ENCODE results near the gene NUTM2E. TPM values are rescaled to one million over a fixed set of nuclear protein-coding genes. Genes with fewer than 3 reads are reported as not detected.
"Not testable (repeated sequence)": the region's sequence is repeated elsewhere in the genome, so short reads cannot be mapped to it uniquely, and the experiment has no call there.

The NUTM2E gene
- total and polyA plus RNA-seq, 9 of the 15 experiments (the other 6 are each of a cell fraction or from before 2014, with no cell fraction given) = 0.05 to 0.18 (median 0.08) TPM; not detected in 4

DNA sequence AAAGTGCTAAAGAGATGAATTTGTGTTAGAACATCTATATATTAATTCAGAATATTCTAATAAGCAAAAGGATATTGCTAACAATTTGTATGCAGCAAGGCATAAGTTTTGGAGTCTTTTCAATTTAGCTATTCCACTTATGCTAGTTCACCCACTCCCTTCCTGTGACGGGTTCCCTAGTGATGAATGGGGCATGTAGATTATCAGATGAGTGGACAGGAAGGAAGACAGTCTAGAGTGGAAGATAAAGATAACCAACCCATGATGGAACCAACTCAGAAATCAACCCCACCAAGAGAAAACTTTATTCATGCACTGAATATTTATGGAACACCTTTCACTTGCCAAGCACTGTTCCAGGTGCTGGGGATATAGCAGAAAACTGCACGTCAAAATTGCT lies 46.5 kb upstream of the NUTM2E start:
- H4K20me1 ChIP-seq (replicated peaks; ENCODE audit: control insufficient read depth, insufficient read depth, low read length); H3K9me1 ChIP-seq (ENCODE audit: control insufficient read depth, insufficient read depth, low read length); H2AFZ ChIP-seq (ENCODE audit: low read depth, low read length); POLR2A ChIA-PET; H3K4me2 ChIP-seq (ENCODE audit: insufficient read depth, low read length); FAIRE-seq; in situ Hi-C loops (cut with MboI); H3K36me3 ChIP-seq (ENCODE audit: control insufficient read depth, insufficient read depth, low read length); H3K4me1 ChIP-seq (replicated peaks in 1 of 2; ENCODE audit: control insufficient read depth in 2 of 2, insufficient read depth in 2 of 2, low read length in 2 of 2); BruUV-seq (replicated peaks); H3K27me3 ChIP-seq (ENCODE audit: control insufficient read depth in 2 of 2, insufficient read depth in 2 of 2, low read length in 2 of 2); H3K9me3 ChIP-seq (replicated peaks; ENCODE audit: control insufficient read depth, insufficient read depth, low read depth, low read length); DNase-seq (ENCODE audit: extremely low read depth in 1 of 4, low spot score in 3 of 4); H3K4me3 ChIP-seq; H3K9ac ChIP-seq (ENCODE audit: insufficient read depth in 1 of 2, low read depth in 2 of 2, low read length in 2 of 2); H3K79me2 ChIP-seq (ENCODE audit: control insufficient read depth, insufficient read depth, low read length): not testable (repeated sequence)
- intact Hi-C loops (cut with micrococcal nuclease) = loop anchor here (5.0 kb wide), 1 partner anchor 147 kb away; no protein-coding TSS in a partner anchor
- TF ChIP-seq, protein P1, sequence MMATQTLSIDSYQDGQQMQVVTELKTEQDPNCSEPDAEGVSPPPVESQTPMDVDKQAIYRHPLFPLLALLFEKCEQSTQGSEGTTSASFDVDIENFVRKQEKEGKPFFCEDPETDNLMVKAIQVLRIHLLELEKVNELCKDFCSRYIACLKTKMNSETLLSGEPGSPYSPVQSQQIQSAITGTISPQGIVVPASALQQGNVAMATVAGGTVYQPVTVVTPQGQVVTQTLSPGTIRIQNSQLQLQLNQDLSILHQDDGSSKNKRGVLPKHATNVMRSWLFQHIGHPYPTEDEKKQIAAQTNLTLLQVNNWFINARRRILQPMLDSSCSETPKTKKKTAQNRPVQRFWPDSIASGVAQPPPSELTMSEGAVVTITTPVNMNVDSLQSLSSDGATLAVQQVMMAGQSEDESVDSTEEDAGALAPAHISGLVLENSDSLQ (IDR thresholded peaks at IDR 0.05) = peak; percentile 19; the same call in 1 of the 2 replicates
- CTCF ChIA-PET (ENCODE audit: low intra/inter-chr PET ratio) = interaction anchor here (1.2 kb wide), 1 partner anchor 149 kb away, joined by 8 read pairs; no protein-coding TSS in a partner anchor
- 0% methylated on average over 1 of the region's 2 CpGs for WGBS (ENCODE audit: insufficient coverage, low coverage, missing lambda C conversion rate)
- H3K27ac ChIP-seq (ENCODE audit: extremely low read depth, low read depth, low read length) = peak overlapping the region; percentile 52; the same call in 1 of the 3 replicates
- peak; percentile 79 for ATAC-seq

DNA sequence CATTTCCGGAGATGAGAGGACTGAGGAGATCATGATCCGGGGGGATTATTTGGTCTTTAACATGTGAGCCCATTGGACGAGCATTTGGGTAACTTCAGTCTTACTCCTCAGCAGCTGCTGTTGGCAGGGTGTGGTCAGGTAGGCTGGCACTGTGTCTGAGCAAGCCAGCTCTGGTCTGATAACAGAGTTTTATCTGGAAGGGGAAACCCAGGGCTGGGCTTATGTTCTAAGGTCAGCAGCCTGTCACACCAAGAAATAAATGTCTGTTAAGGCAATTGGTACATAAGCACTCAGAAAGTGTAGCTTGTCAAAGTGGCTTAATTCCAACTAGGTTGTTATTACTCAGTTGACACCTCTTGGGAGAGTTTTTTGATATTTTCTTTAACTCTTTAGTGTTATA lies 45.0 kb upstream of the NUTM2E start:
- H3K36me3 ChIP-seq (ENCODE audit: control insufficient read depth, insufficient read depth, low read length); H3K79me2 ChIP-seq (ENCODE audit: control insufficient read depth, insufficient read depth, low read length); intact Hi-C loops (cut with micrococcal nuclease); H3K4me2 ChIP-seq (ENCODE audit: insufficient read depth, low read length); H3K27ac ChIP-seq (ENCODE audit: extremely low read depth, low read depth, low read length); BruUV-seq (replicated peaks); H4K20me1 ChIP-seq (replicated peaks; ENCODE audit: control insufficient read depth, insufficient read depth, low read length); H2AFZ ChIP-seq (ENCODE audit: low read depth, low read length); H3K9me3 ChIP-seq (replicated peaks; ENCODE audit: control insufficient read depth, insufficient read depth, low read depth, low read length); CTCF ChIA-PET (ENCODE audit: low intra/inter-chr PET ratio); H3K9me1 ChIP-seq (ENCODE audit: control insufficient read depth, insufficient read depth, low read length); DNase-seq (ENCODE audit: extremely low read depth in 1 of 4, low spot score in 3 of 4); H3K27me3 ChIP-seq (ENCODE audit: control insufficient read depth in 2 of 2, insufficient read depth in 2 of 2, low read length in 2 of 2); H3K9ac ChIP-seq (ENCODE audit: insufficient read depth in 1 of 2, low read depth in 2 of 2, low read length in 2 of 2); FAIRE-seq; in situ Hi-C loops (cut with MboI); H3K4me3 ChIP-seq; H3K4me1 ChIP-seq (replicated peaks in 1 of 2; ENCODE audit: control insufficient read depth in 2 of 2, insufficient read depth in 2 of 2, low read length in 2 of 2); POLR2A ChIA-PET: not testable (repeated sequence)
- TF ChIP-seq CBFA2T3 (IDR thresholded peaks at IDR 0.05) = peak; percentile 22; the same call in 1 of the 2 replicates
- TF ChIP-seq, protein P2, sequence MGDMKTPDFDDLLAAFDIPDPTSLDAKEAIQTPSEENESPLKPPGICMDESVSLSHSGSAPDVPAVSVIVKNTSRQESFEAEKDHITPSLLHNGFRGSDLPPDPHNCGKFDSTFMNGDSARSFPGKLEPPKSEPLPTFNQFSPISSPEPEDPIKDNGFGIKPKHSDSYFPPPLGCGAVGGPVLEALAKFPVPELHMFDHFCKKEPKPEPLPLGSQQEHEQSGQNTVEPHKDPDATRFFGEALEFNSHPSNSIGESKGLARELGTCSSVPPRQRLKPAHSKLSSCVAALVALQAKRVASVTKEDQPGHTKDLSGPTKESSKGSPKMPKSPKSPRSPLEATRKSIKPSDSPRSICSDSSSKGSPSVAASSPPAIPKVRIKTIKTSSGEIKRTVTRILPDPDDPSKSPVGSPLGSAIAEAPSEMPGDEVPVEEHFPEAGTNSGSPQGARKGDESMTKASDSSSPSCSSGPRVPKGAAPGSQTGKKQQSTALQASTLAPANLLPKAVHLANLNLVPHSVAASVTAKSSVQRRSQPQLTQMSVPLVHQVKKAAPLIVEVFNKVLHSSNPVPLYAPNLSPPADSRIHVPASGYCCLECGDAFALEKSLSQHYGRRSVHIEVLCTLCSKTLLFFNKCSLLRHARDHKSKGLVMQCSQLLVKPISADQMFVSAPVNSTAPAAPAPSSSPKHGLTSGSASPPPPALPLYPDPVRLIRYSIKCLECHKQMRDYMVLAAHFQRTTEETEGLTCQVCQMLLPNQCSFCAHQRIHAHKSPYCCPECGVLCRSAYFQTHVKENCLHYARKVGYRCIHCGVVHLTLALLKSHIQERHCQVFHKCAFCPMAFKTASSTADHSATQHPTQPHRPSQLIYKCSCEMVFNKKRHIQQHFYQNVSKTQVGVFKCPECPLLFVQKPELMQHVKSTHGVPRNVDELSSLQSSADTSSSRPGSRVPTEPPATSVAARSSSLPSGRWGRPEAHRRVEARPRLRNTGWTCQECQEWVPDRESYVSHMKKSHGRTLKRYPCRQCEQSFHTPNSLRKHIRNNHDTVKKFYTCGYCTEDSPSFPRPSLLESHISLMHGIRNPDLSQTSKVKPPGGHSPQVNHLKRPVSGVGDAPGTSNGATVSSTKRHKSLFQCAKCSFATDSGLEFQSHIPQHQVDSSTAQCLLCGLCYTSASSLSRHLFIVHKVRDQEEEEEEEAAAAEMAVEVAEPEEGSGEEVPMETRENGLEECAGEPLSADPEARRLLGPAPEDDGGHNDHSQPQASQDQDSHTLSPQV (IDR thresholded peaks at IDR 0.05) = 0 out of 2 replicates have a peak, but pooled peaks have one; percentile 31
- ATAC-seq = peak; percentile 43
- WGBS (ENCODE audit: insufficient coverage, low coverage, missing lambda C conversion rate) = 13% methylated on average over 3 of the region's 3 CpGs

DNA sequence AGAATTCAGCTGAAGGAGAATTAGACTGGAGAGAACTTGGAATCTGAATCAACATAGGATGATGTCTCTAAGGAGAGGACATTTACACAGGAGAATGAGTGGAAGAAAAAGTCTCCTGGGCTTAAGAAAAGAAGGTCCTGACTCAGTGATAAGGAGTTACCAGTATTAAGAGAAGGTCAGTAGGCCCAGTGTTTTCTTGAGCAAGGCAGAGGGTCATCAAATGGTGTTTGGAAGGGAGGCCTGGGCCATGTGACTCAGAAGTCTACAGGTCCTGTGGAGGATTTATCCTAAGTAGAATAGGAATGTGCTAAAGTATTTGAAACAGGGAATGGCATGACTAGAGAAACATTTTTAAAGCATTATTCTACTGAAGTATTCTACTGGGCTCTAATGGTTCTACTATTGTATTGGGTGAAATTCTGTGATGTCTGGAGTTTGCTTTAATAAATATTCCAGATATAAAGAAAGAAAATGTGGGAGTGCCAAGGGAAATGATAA lies 39.0 kb upstream of the NUTM2E start:
- CTCF ChIA-PET (ENCODE audit: low intra/inter-chr PET ratio); H3K9me1 ChIP-seq (ENCODE audit: control insufficient read depth, insufficient read depth, low read length); H3K4me1 ChIP-seq (replicated peaks in 1 of 2; ENCODE audit: control insufficient read depth in 2 of 2, insufficient read depth in 2 of 2, low read length in 2 of 2); H3K79me2 ChIP-seq (ENCODE audit: control insufficient read depth, insufficient read depth, low read length); H3K4me2 ChIP-seq (ENCODE audit: insufficient read depth, low read length); FAIRE-seq; H3K9ac ChIP-seq (ENCODE audit: insufficient read depth in 1 of 2, low read depth in 2 of 2, low read length in 2 of 2); H4K20me1 ChIP-seq (replicated peaks; ENCODE audit: control insufficient read depth, insufficient read depth, low read length); in situ Hi-C loops (cut with MboI); intact Hi-C loops (cut with micrococcal nuclease); H2AFZ ChIP-seq (ENCODE audit: low read depth, low read length); BruUV-seq (replicated peaks); H3K9me3 ChIP-seq (replicated peaks; ENCODE audit: control insufficient read depth, insufficient read depth, low read depth, low read length); H3K36me3 ChIP-seq (ENCODE audit: control insufficient read depth, insufficient read depth, low read length); POLR2A ChIA-PET; DNase-seq (ENCODE audit: extremely low read depth in 1 of 4, low spot score in 3 of 4); H3K27me3 ChIP-seq (ENCODE audit: control insufficient read depth in 2 of 2, insufficient read depth in 2 of 2, low read length in 2 of 2); H3K27ac ChIP-seq (ENCODE audit: extremely low read depth, low read depth, low read length); H3K4me3 ChIP-seq: not testable (repeated sequence)
- peak; percentile 65 for ATAC-seq

Measured in K562 (cell line).